Epithelial cell of esophagus (primary cell): ENCODE results near the gene CFD.

Source experiments
- DNase-seq: peaks from one replicate; pipeline ENCODE4 v3.0.0; 2010; ENCODE audit warnings: low read depth
- H3K4me3 ChIP-seq: 2 replicates; pipeline ENCODE4 v1.5.1; 2011; ENCODE audit warnings: mild to moderate bottlenecking, low read length, control low read depth
- CTCF ChIP-seq: IDR thresholded peaks from 2 replicates; pipeline ENCODE4 v1.5.1; 2011; ENCODE audit warnings: low read depth, mild to moderate bottlenecking, low read length, control low read depth, inconsistent platforms; ENCODE audit not compliant: insufficient read depth; ENCODE audit errors: missing control alignments

Gene CFD

GRCh38 chr19:821231-821824 lies 38.1 kb upstream of the CFD start:
- no peak for DNase-seq
- no peak overlapping the region for H3K4me3 ChIP-seq
- no peak for TF ChIP-seq CTCF

GRCh38 chr19:821825-822503 lies 37.5 kb upstream of the CFD start, which contains the start of gene PLPPR3:
PLPPR3 (minus strand) TSS chr19:821955; CDS start chr19:821559, 396 bp downstream.
- H3K4me3 ChIP-seq = no peak within 1 kb of the TSS
- no peak for DNase-seq
- no peak for TF ChIP-seq CTCF

GRCh38 chr19:823565-824121 lies 35.8 kb upstream of the CFD start:
- H3K4me3 ChIP-seq = no peak overlapping the region
- no peak for TF ChIP-seq CTCF
- no peak for DNase-seq

GRCh38 chr19:824885-825284 lies 34.6 kb upstream of the CFD start:
- no peak for TF ChIP-seq CTCF
- no peak overlapping the region for H3K4me3 ChIP-seq
- DNase-seq = no peak

- no peak for TF ChIP-seq CTCF
- H3K4me3 ChIP-seq = no peak overlapping the region
These were observed 33.4 kb upstream of the CFD start for GRCh38 chr19:825897-826644.

GRCh38 chr19:827314-827709 lies 32.2 kb upstream of the CFD start:
- DNase-seq = no peak
- TF ChIP-seq CTCF = no peak
- no peak overlapping the region for H3K4me3 ChIP-seq

More at GRCh38 chr19:825897-826644, 33.4 kb upstream of the CFD start:
- DNase-seq = no peak
